Measurements from ENCODE around the gene PCGF1.

- TF ChIP-seq REST (IDR thresholded peaks at IDR 0.05) (no peak), RXRA (IDR thresholded peaks at IDR 0.05) (no peak), SP1 (IDR thresholded peaks at IDR 0.05) (no peak), CTCF (IDR thresholded peaks at IDR 0.05; ENCODE audit: low read depth, low read length, missing input control) (no peak), RAD21 (IDR thresholded peaks at IDR 0.05) (no peak), ATF3 (IDR thresholded peaks at IDR 0.05) (no peak), EGR1 (IDR thresholded peaks at IDR 0.05; ENCODE audit: low read depth in 2 of 2) (no peak)
These were observed 21.3 kb upstream of the PCGF1 start for GRCh38 chr2:74528600-74529356.
